ENCODE data around the gene JUP. TPM values are rescaled to one million over a fixed set of nuclear protein-coding genes. Genes with fewer than 3 reads are reported as not detected.

The JUP gene
- total and polyA plus RNA-seq, 2 of the 13 experiments (the other 11 are each of a cell fraction or from before 2014, with no cell fraction given), result 12.1 to 20.6 TPM

GRCh38 chr17:41777157-41777573 lies 9.3 kb downstream of the JUP start:
- BruUV-seq (replicated peaks), result no TSS peak
- H3K79me2 ChIP-seq (ENCODE audit: insufficient read depth, low read length), result no peaks in the 10 kb centered on the region
- TF ChIP-seq ZNF382 (CRISPR knock-in tag; IDR thresholded peaks at IDR 0.05; ENCODE audit: borderline replicate concordance) (no peak), HDAC2 (CRISPR knock-in tag; IDR thresholded peaks at IDR 0.05) (peak; percentile 14; the same call in 1 of the 2 replicates), ZNF766 (CRISPR knock-in tag; IDR thresholded peaks at IDR 0.05; ENCODE audit: borderline replicate concordance) (no peak), ZNF225 (CRISPR knock-in tag; IDR thresholded peaks at IDR 0.05) (0 out of 2 replicates have a peak, but pooled peaks have one; percentile 17), ONECUT2 (CRISPR knock-in tag; IDR thresholded peaks at IDR 0.05) (no peak), ZNF292 (CRISPR knock-in tag; IDR thresholded peaks at IDR 0.05; ENCODE audit: borderline replicate concordance, low read depth) (peak; percentile 52; the same call in 1 of the 2 replicates), ZNF609 (CRISPR knock-in tag; IDR thresholded peaks at IDR 0.05; ENCODE audit: borderline replicate concordance) (peak; percentile 40), SRSF1 (optimal IDR thresholded peaks at IDR 0.05; ENCODE audit: low read depth, low read length) (no peak), ZNF891 (CRISPR knock-in tag; IDR thresholded peaks at IDR 0.05) (no peak; the same call in 1 of the 2 replicates), MATR3 (CRISPR knock-in tag; IDR thresholded peaks at IDR 0.05) (no peak), ZNF790 (CRISPR knock-in tag; IDR thresholded peaks at IDR 0.05; ENCODE audit: borderline replicate concordance) (no peak), ZNF574 (CRISPR knock-in tag; IDR thresholded peaks at IDR 0.05) (peak; percentile 48)

More at GRCh38 chr17:41777157-41777573, 9.3 kb downstream of the JUP start:
- intact Hi-C loops (cut with micrococcal nuclease; ENCODE audit: unreplicated experiment) (loop anchor here (1.0 kb wide), 3 partner anchors 9 to 182 kb away; partner anchors contain the start of gene JUP), in situ Hi-C loops (cut with HindIII; ENCODE audit: extremely low pct_ligation_motif_present, low pct_unique_long_range_greater_than_20kb) (no loop called here)
- Histone ChIP-seq H2AFZ (ENCODE audit: low read length) (no peak overlapping the region), H3K9ac (ENCODE audit: insufficient read depth, low read depth, low read length) (peak overlapping the region; percentile 64), H3K27ac (ENCODE audit: extremely low read length, insufficient read depth, low read length) (peak overlapping the region; percentile 75), H3K27me3 (ENCODE audit: control insufficient read depth in 1 of 2, insufficient read depth in 2 of 2, low read length in 2 of 2) (no peaks in the 10 kb centered on the region), H3K4me2 (ENCODE audit: low read depth, low read length) (peak overlapping the region; percentile 84), H3K36me3 (replicated peaks in 1 of 2; ENCODE audit: control insufficient read depth in 1 of 2, insufficient read depth in 2 of 2, low read length in 2 of 2) (no peaks in the 10 kb centered on the region; a peak in 1 of 5 replicates), H3K4me1 (ENCODE audit: insufficient read depth, low read length) (peaks cover 62% of the 10 kb centered on the region), H4K20me1 (ENCODE audit: insufficient read depth, low read length) (no peaks in the 10 kb centered on the region; the same call in 1 of the 2 replicates), H3K9me3 (ENCODE audit: low read length) (no peaks in the 10 kb centered on the region), H3K4me3 (replicated peaks in 1 of 3; ENCODE audit: insufficient read depth in 1 of 3, low read depth in 2 of 3, low read length in 3 of 3) (peak overlapping the region; percentile 24 to 60 (median 42); a peak in 5 of 6 replicates)
- ChIA-PET POLR2A (interaction anchor here (0.9 to 3.6 kb wide), 20 partner anchors 9 to 189 kb away, joined by 3 to 95 read pairs (median 6); partner anchors contain the start of genes EIF1, FKBP10, HAP1 and JUP), CTCF (ENCODE audit: low intra/inter-chr PET ratio, low total read pairs) (interaction anchor here (1.2 to 1.4 kb wide), 2 partner anchors 9 to 24 kb away, joined by 5 read pairs; partner anchors contain the start of gene JUP)
- DNase-seq (ENCODE audit: low spot score) (peak; percentile 64), ATAC-seq (peak; percentile 75), FAIRE-seq (no peak)
- WGBS (ENCODE audit: low lambda C conversion rate), result 40% methylated on average over 4 of the region's 4 CpGs
